ENCODE data around the gene ANKS3.
"Not testable (repeated sequence)": the region's sequence is repeated elsewhere in the genome, so short reads cannot be mapped to it uniquely, and the experiment has no call there.

ANKS3 gene

DNA sequence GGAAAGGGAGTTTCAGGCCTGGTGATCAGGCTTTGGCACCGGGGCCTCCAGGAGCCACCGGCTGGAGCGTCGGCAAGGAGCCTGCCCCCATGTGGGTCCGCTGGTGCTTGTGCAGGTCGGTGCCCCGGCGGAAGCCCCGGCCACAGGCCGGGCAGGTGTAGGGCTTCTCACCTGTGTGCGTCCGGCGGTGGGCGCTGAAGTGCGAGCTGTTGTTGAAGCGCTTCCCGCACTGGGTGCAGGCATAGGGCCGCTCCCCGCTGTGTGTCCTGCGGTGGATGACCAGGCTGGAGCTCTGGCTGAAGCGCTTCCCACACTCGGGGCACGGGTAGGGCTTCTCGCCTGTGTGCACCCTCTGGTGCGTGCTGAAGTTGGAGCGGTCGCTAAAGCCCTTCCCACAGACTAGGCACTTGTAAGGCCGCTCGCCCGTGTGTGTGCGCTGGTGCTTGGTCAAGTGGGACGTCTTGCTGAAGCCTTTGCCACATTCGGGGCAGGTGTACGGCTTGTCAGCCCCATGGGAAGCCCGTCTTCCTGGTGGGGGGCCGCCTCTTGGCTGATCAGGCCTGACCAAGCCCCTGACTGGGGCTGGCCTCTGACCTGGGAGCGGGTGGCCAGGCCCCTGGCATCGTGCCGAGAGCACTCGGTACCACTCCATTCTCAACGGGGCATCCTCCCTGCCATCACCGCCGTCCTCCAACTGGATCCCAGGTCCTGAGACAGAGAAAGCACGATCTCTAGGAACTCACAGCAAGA is 18.5 kb upstream of the ANKS3 start:
- no peak for DNase-seq

GRCh38 chr16:4750896-4751295 is 16.8 kb upstream of the ANKS3 start:
- DNase-seq = no peak

- no peak for DNase-seq
Measured at GRCh38 chr16:4749700-4750257, 15.7 kb upstream of the ANKS3 start.

DNA sequence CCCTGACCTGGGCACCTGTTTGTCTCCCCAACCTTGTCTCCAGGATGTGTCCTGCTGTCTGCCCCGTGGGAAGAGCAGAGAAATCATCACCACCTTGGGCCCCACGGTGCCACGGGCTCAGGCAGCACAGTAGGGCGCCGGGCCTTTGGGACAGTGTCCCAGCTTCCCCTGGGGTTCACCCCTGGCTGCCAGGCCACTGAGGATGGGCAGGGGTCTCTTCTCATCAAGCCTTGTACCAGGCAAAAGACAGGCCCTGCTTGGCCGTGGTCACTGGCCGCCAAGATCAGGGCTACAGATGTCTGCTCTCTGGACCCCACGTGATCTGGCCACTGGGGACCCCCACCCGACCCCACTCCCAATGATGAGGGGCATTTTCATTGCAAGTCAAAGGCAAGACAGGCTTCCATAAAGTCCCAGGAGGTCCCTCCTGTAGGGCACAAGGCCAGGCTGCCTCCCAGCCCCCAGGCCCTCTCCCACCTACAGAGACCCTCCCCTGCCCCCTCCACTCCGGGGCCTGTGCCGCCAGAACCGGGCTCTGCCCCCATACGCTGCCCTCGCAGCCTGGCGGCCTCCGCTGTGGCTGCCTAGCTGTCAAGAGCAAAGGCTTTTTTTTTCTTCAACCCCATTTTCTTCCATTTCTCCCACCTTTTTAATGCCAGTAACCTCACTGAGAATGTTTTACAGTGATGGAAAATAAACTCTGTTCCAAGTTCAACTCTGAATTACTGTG is 14.8 kb upstream of the ANKS3 start:
- no peak for DNase-seq

GRCh38 chr16:4747906-4748681 is 14.0 kb upstream of the ANKS3 start:
- DNase-seq = no peak

GRCh38 chr16:4746991-4747574 is 13.0 kb upstream of the ANKS3 start:
- no peak for DNase-seq

DNA sequence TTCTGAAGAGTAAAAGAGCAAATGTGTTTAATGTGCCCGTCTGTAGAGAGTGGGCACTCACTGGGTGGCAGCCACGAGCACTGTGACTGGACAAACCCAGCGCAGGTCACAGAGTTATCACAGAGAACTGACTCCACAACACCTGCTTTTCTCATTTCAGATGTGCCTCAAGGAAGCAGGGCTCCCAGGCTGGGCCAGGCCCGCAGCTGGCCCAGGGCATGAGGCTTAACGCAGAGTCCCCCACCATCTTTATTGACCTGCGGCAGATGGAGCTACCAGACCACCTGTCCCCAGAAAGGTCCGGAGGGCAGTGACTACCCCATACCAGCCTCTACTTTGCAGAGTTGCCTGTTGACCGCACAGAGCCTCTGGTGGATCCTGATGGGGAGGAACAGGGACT is 12.1 kb upstream of the ANKS3 start:
- no peak for DNase-seq

DNA sequence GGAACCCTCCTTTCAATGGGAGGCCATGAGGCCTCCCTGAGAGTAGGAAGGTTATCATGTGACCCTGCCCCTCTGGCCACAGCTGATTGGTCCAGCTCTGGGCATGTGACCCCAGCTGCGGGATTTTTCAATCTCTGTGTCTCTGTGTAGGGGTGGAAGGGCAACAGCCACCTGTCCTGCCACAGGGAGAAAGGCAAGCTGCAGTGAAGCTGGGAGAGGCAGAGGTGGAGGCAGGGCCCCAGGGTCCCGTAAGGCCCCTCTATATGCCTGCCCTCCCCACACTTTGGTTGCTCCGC is 11.2 kb upstream of the ANKS3 start:
- no peak for DNase-seq

GRCh38 chr16:4744555-4745273 is 10.6 kb upstream of the ANKS3 start:
- no peak for DNase-seq

DNA sequence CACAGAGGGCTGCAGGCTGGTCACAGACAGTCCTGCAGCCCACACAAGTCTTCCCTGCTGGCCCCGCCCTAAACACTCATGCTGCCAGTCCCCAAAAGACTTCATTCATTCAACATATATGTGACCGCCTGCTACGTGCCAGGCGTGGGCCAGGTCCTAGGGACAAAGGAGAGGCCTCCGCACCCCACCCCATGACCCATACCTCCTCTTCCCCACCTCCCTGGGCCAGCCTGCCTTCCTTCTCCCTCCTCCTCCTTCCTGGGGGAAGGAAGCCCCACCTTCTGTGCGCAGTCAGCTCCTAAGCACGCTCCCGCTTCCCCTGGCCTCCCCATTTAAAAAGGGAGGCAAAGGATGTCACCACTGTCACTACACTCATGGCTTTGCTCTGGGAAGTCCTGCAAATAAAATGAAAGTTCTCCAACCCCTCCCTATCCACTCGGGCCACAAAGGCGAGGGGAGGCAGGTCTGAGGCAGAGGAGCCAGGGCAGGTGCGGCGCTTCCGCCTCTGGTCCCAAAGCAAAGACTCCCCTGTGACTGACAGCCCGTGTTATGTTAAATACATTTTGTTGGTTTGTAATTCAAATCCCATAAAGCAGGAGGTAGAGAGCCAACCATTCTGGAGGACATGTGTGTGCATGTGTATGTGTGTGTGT is 9.3 kb upstream of the ANKS3 start:
- no peak for DNase-seq

GRCh38 chr16:4738370-4738769 is 4.3 kb upstream of the ANKS3 start:
- not testable (repeated sequence) for DNase-seq

DNA sequence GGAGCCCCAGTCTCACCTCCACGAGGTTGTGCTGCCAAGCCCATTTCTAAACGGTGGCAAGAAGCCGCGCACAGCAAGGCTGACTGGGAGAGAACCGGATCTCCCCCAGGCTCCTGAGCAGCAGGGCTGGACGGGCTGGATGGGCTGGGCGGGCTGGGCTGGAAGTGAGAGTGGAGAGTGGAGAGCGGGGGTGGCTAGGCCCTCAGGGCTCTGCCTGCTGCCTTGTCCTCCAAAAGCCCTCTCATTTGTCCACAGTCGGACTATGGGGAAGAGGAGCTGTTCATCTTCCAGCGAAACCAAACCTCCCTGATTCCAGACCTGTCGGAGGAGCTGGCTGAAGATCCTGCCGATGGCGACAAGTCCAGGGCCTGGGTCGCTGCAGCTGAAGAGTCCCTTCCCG is 3.5 kb upstream of the ANKS3 start:
- DNase-seq = no peak

DNA sequence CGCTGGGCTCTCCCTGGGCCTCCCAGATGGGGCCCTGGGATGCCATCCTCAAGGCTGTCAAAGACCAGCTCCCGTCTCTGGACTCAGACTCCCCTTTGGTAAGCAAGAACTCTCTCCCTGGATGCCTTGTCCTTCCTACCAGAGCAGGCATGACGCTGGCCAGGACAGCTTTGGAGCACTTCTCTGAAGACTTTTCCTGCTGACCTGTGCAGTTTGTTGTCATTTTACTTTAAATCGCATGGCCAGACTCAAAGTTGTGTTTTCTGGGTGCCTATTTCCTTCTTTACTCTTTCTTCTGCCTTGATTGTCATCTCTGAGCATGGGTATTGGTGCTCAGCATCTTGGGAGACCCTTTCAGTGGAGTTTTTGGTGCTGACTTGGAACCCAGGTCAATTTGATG is 2.5 kb upstream of the ANKS3 start:
- no peak for DNase-seq

DNA sequence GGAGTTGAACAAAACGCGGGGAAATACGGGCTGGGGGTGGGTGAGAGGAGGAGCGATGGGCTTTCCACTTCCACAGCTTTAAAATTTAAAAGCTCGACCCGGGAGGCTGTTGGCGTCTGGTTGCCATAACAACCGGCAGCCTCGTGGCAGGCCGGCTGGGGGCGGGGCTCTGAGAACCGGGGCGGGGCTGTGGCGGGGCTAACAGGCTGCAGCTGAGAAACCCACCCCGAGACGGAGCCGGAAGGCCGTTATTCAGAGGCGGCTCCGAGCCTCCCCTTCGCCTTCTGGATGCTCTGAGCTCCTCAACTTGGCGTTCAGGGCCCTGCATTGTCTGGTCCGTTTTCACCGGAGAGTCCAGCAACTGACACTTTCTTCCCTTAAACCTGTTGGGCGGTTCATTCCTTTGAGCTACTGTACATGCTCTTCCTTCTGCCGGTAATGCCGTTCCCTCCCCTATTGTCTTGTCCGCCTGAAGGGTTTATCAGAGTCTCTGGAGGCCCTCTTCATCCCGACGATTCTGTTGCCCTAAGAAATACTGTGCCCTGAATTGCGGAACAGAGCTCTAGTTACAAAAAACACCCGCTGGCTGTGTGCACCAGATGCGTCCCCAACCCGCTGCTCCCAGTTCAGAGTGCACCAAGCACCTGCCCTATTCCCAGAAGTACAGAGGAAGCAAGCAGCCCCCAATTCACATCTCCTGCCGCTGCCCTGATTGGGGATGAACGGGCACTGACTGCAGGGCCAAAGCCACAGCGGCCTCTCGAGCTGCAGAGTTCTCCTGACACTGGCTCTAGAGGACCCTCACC is 862 bp upstream of the ANKS3 start:
- peak; percentile 78 to 94 (median 86) for DNase-seq

GRCh38 chr16:4733747-4734062 is 366 bp downstream of the ANKS3 start:
- DNase-seq = peak in 1 of 4 experiments; percentile 26

GRCh38 chr16:4733211-4733742 is 794 bp downstream of the ANKS3 start:
- no peak for DNase-seq

DNA sequence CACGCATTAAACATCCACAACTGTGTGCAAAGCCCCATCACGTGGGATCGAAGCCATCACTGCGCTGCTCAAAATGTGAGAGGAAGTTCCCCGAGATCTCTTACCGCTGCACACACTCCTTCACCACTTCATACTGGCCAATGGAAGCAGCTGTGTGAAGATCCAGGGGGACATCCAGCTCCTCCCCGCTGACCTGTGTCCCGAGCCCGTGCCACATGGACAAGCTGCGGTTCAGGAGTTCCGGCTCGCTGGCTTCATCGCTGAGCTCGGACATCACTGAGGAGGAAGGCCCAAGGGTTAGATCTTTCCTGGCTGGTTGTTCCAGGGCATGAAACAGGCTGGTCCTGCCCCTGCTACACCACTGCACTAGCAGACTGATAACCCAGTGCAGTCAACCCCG is 4.2 kb downstream of the ANKS3 start:
- no peak for DNase-seq

GRCh38 chr16:4728676-4729075 is 5.4 kb downstream of the ANKS3 start:
- no peak for DNase-seq

DNA sequence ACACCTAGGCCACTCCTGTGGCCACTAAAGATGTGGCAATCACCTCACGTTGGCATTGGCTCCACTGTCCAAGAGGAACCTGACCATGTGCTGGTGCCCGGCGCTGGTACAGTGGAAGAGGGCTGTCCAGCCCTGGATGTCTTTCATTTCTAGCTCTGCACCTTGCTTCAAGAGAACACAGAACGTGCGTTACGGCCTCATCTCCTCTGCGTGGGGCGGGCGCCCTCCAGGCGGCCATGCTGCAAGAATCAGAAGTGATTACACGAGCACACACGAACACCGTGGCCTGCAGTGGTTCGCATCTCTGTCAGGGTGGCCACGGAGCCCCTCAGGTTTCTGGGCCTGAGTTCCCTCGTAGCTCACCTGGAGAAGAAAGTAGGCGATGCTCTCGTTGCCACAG is 7.5 kb downstream of the ANKS3 start:
- DNase-seq = no peak

GRCh38 chr16:4724661-4725270 is 9.3 kb downstream of the ANKS3 start:
- DNase-seq = no peak

All from activated CD4-positive, CD25-positive, alpha-beta regulatory T cell (primary cell).